Daoy (cell line): ENCODE measurements around the gene SSPN. TPM values are rescaled to one million over a fixed set of nuclear protein-coding genes. Genes with fewer than 3 reads are reported as not detected.
A peak's percentile ranks its signal among the peaks of the same experiment; 100 is the strongest.
"Not testable (repeated sequence)": the region's sequence is repeated elsewhere in the genome, so short reads cannot be mapped to it uniquely, and the experiment has no call there.

Experiments
- DNase-seq: peaks from one replicate; pipeline ENCODE4 v3.0.0-alpha.2; 2015; ENCODE audit warnings: low read depth
- total RNA-seq: library from RNA; depleted of rRNA; stranded (reverse); fragments of >200 nt; shearing (Covaris generic); gene quantifications from 2 replicates; pipeline ENCODE4 v1.2.3, GENCODE V29; 2014

SSPN gene
- total RNA-seq, 1 experiment from 2014 or later, result 7.3 TPM

DNA sequence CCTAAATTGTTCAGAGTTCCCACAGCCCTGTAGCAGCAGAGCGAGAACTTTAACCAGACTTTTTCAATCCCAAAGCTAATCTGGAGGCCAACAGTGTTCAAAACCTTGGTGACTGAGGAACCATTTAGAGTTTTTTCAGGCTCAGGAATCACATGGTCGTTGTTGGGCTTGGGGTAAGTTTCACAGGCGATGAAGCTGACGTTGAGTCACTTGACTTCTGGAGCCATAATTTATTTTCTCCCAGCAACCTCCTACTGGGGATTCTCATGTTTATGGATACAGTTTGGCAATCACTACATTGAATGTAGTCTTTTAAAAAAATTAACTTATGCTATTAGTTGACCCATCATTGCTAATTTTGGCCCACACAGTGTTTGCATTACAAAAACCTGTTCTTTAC, 34.5 kb downstream of the SSPN start:
- no peak for DNase-seq

GRCh38 chr12:26231470-26231869, 36.1 kb downstream of the SSPN start:
- no peak for DNase-seq

GRCh38 chr12:26231921-26232320, 36.5 kb downstream of the SSPN start:
- DNase-seq, result no peak

- peak; percentile 32 for DNase-seq
These were observed 38.3 kb downstream of the SSPN start for GRCh38 chr12:26233631-26234030.

- not testable (repeated sequence) for DNase-seq
These were observed 40.1 kb downstream of the SSPN start for GRCh38 chr12:26235465-26235864.

GRCh38 chr12:26238341-26239121, 43.2 kb downstream of the SSPN start:
- peak; percentile 58 for DNase-seq

- peak; percentile 99 for DNase-seq
These were observed 43.9 kb downstream of the SSPN start for GRCh38 chr12:26239122-26239851.

DNA sequence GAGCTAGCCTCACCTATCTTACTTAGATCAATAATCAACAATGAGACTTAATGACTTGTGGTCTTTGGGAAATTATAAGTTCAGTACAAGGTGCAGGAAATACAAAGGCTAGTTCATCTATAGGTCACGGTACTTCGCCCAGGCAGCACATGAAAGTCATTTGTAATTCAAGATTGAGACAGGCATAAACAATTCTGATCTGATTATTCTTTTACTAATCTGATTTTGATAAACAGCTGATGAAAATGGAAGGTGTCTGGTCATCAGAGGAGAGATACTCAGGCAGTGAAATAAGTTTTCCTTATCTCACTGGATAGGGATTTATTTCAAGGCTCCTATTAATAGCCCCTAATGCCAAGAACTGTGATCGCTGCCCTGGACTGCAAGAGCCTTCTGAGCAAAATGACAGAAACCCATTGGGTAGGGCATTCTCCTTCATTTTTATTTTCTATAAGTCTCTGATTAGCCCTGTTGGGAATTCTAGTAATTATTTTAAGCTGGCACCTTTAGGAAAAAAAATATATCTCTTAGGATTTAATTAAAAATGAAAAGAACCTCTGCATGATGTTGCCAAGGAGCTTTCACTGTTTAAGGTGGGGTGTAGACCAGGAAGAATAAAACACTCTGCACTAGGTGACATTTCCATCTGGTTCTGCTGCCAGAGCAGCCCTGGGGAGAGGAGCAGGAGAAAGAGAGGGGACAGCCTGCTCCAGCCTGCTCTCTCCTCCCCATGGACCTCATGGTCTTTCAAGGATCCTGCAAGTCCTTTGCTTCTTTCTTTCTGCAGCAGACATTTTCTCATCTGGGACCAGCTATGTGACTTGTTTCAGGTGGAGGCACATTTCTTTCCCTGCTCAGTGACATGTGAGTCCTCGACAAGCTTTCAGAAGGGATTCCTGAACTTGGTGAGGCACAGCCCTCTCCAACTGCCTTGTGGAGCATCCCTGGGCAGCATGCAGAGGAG, 44.8 kb downstream of the SSPN start:
- no peak for DNase-seq

DNA sequence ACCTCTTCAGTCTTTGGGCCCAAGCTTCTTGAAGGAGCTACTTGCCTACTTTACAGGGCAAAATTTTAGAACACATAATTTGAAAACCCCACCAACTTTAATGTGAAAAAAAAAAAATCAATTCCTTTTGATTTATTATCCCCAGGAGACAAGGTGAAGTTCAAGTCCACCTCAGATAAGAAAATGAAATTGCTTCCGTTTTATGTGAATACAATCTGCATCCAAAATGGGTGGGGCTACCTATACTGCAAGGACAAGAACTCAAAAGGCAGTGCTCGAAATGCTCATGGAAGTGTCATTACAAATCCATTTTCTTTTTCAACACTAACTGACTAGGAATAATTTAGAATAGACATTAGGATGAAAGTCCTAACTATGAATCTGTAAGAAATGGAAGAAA, 45.7 kb downstream of the SSPN start:
- no peak for DNase-seq

DNA sequence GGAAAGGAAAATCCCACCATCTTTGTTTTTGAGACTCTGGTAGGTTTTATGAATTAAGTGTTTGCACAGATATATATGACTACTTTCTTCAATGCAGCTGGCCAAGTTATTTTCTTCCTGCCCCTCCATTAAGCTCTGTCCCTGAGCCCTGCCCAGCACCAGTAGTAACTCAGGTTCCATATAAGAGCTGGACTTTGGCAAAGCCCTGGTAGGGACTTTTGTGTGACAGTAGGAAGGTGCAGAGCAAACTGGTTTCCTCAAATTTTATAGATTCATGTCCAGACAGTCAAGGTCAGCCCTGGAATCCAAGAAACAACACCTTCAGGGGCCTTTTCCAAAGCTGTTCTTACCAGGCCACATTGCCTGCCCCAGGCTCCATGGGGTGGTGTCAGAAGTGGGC, 47.3 kb downstream of the SSPN start:
- DNase-seq, result no peak

DNA sequence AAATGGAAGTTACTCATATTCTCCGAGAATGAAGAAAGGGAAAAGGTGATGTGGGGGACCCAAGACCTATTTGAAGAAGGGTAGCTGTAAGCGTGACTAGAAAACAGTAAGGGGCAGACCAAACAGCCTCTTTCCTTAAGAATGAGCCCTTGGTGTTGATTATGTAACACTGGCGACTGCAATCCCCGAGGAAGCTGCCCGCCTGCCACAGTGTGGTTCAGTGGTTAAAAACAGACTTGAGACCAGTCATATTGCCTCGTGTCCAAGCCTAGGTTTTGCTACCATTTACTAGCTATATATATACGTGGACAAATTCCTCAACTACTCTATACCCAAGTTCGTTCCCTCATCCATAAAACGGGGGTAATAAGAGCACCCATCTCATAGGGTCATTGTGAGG, 49.1 kb downstream of the SSPN start:
- DNase-seq, result no peak

- DNase-seq, result no peak
These were observed 50.0 kb downstream of the SSPN start for GRCh38 chr12:26245175-26245942.

DNA sequence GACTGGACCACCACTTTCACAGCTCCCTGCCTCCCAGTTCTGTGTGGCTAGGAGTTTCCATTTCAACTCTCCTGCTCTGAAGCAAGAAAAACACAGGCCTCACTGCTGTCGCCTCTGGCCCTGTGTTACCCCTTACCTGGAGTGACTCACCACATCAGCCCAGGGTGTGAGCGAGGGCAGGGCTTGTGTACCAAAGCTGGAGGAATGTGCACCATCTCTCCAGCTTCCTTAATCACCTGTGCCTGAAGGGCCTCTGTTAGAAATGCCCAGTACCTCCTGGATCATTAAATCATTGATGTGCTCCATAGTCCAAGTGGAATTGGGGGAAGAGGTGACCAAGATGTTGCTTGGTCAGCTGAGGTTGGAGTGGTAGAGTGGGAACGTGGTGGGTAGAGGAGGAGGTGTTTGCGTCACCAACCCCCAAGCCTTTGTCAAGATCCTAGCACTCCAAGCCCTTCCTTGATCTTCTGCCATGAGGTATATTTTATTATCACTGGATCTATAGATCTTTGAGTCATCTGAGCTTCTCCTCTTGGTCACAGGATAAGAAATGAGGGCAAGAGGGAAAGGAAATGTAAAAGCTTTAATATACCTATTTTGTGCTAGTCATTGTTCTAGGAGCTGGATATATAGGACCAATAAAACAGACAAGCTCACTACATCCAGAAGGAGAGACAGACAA, 51.3 kb downstream of the SSPN start:
- no peak for DNase-seq

GRCh38 chr12:26247873-26248272, 52.5 kb downstream of the SSPN start:
- DNase-seq, result no peak

DNA sequence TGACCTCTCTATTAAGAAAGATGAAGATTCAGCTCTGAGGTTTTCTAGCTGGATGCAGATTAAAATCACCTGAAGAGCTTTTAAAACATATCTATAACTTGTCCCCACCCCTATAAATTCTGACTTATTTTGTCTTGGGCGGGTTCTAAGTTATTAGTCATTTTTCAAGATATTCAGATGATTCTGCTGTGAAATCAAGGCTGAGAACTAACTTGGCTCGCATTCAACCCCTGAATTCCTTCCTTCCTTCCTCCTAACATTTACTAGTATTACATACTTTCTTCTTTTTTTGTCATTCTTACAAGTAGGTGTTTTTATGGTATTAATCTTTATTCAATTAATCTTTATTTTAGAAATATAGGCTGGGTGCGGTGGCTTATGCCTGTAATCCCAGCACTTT, 55.4 kb downstream of the SSPN start:
- DNase-seq, result no peak

- no peak for DNase-seq
These were observed 56.2 kb downstream of the SSPN start for GRCh38 chr12:26251600-26251999.

DNA sequence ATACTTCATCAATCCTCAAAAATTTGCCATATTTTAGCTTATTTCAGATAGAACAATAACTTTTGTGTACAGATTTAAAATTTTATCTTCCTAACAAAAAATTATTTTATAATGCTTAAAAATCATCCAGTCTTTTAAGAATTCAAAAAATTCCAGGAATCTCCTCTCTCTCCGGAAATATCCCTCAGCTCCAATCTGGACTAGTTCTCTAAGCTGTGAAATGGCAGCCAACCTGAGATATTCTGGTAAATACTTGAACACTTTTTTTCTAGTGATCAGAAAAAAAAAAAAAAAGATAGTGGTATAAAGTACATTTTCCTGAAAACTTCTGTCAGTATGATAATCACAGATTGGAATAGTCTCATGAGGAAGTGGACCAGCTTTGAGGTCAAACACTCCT, 57.6 kb downstream of the SSPN start:
- no peak for DNase-seq

GRCh38 chr12:26255893-26256645, 60.7 kb downstream of the SSPN start:
- DNase-seq, result no peak

GRCh38 chr12:26264215-26264838, 69.0 kb downstream of the SSPN start:
- no peak for DNase-seq

DNA sequence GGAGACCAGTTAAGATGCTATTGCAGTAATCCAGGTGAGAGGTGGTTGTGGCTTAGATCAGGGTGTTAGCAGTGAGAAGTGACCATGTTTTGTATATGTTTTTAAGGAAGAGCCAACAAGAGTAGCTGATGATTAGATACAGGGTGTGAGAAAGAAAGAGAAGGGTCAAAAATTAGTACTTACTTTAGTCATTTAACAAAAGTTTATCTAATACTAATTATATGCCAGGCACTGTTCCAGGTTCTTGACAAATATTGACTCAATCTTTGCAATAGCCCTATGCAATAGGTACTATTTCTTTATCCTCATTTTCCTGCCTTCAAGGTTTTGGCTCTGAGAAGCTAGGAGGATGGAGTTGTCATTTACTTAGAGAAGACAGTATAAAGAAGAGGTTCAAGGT, 70.2 kb downstream of the SSPN start:
- DNase-seq, result no peak
